K562 (cell line): ENCODE measurements around the gene SPDEF. TPM values are rescaled to one million over a fixed set of nuclear protein-coding genes. Genes with fewer than 3 reads are reported as not detected.

Experiments used
- ATAC-seq: fragments of 200-7000 bp; cut with Tn5 transposase; 3 replicates; pipeline ENCODE4 v1.9.1; 2020; ENCODE audit warnings: moderate library complexity
- BruUV-seq: library from RNA; stranded (reverse); fragments of 400-500 nt; replicated peaks from 2 replicates; lab custom pipeline; 2021; lab: Mats Ljungman, UMichigan
- CTCF ChIA-PET: fragments of 300-600 bp; formaldehyde crosslinking; extraction: SDS; loops from one replicate; lab custom pipeline; 2021; ENCODE audit warnings: low intra/inter-chr PET ratio; lab: Yijun Ruan, JAX
- POLR2A ChIA-PET: fragments of 300-600, 350-650 bp; sonication (Branson Sonifier 250); formaldehyde crosslinking; extraction: SDS; loops from one replicate; lab custom pipeline; 2021; ENCODE audit warnings: antibody characterized with exemption, inconsistent platforms; lab: Yijun Ruan, JAX
- DNase-seq, 4 experiments: peaks; one replicate each; pipeline versions ENCODE4 v3.0.0 to v3.0.0-alpha.2; 2011 to 2018; ENCODE audit warnings: low spot score in 3 of 4, mixed read lengths in 3 of 4; ENCODE audit errors: extremely low read depth in 1 of 4
- FAIRE-seq: peaks from 2 replicates; lab custom pipeline; 2011; peaks lifted over from hg19 to GRCh38; lab: Jason Lieb, UNC
- H2AFZ ChIP-seq: 2 replicates; pipeline ENCODE4 v1.6.0; 2011; ENCODE audit warnings: low read depth, low read length, control low read depth, inconsistent platforms
- H3K27ac ChIP-seq: fragments of 200-600 bp; 3 replicates; pipeline ENCODE4 v1.8.0; 2011; ENCODE audit warnings: low read depth, mild to moderate bottlenecking, control low read depth, inconsistent platforms, low read length, moderate library complexity, mixed read lengths; ENCODE audit errors: extremely low read depth
- H3K27me3 ChIP-seq, 2 experiments: fragments of 300-600 bp in 1 of 2; 2 replicates in 1 of 2; 3 replicates in 1 of 2; pipeline versions ENCODE4 v1.6.0 to v1.8.0; 2011; ENCODE audit warnings: inconsistent platforms in 2 of 2, low read length in 2 of 2, mild to moderate bottlenecking in 1 of 2, mixed read lengths in 1 of 2, moderate library complexity in 1 of 2; ENCODE audit not compliant: control insufficient read depth in 2 of 2, insufficient read depth in 2 of 2
- H3K36me3 ChIP-seq: fragments of 300-600 bp; 3 replicates; pipeline ENCODE4 v1.8.0; 2011; ENCODE audit warnings: mild to moderate bottlenecking, low read length, inconsistent platforms; ENCODE audit not compliant: control insufficient read depth, insufficient read depth
- H3K4me1 ChIP-seq, 2 experiments: fragments of 200-600 bp in 1 of 2; replicated peaks in 1 of 2; 2 replicates in 1 of 2; 3 replicates in 1 of 2; pipeline versions ENCODE4 v1.5.1 to v1.8.0; 2011; ENCODE audit warnings: inconsistent platforms in 2 of 2, low read length in 2 of 2, mild to moderate bottlenecking in 1 of 2, mixed read lengths in 1 of 2, moderate library complexity in 1 of 2; ENCODE audit not compliant: control insufficient read depth in 2 of 2, insufficient read depth in 2 of 2
- H3K4me2 ChIP-seq: 2 replicates; pipeline ENCODE4 v1.6.1; 2011; ENCODE audit warnings: low read length, control low read depth, inconsistent platforms, mixed read lengths; ENCODE audit not compliant: insufficient read depth
- H3K4me3 ChIP-seq: fragments of 200-600 bp; sonication (generic), shearing (Covaris generic); 2 replicates; pipeline ENCODE4 v1.5.1; 2016; ENCODE audit warnings: control low read depth, inconsistent platforms
- H3K79me2 ChIP-seq: fragments of 200-600 bp; 3 replicates; pipeline ENCODE4 v1.8.0; 2011; ENCODE audit warnings: low read length, inconsistent platforms; ENCODE audit not compliant: control insufficient read depth, insufficient read depth
- H3K9ac ChIP-seq, 2 experiments: 2 replicates each; pipeline versions ENCODE4 v1.6.0 to v1.6.1; 2011; ENCODE audit warnings: low read depth in 2 of 2, low read length in 2 of 2, control low read depth in 1 of 2, inconsistent platforms in 1 of 2, mild to moderate bottlenecking in 1 of 2, mixed read lengths in 1 of 2; ENCODE audit not compliant: insufficient read depth in 1 of 2
- H3K9me1 ChIP-seq: one replicate; pipeline ENCODE4 v1.6.0; 2011; ENCODE audit warnings: inconsistent platforms, mild to moderate bottlenecking, low read length, moderate library complexity; ENCODE audit not compliant: control insufficient read depth, insufficient read depth
- H3K9me3 ChIP-seq: replicated peaks from 2 replicates; pipeline ENCODE4 v1.5.1; 2011; ENCODE audit warnings: low read depth, low read length, inconsistent platforms; ENCODE audit not compliant: control insufficient read depth, insufficient read depth
- H4K20me1 ChIP-seq: replicated peaks from 2 replicates; pipeline ENCODE4 v1.6.1; 2011; ENCODE audit warnings: low read length, inconsistent platforms, mixed read lengths; ENCODE audit not compliant: control insufficient read depth, insufficient read depth
- ATF2 ChIP-seq: sonication (generic); formaldehyde crosslinking; IDR thresholded peaks from 2 replicates; pipeline ENCODE4 v1.8.1; 2022; ENCODE audit warnings: missing genetic modification reagents
- HDAC2 ChIP-seq: fragments of 450-650 bp; IDR thresholded peaks from 2 replicates; pipeline ENCODE4 v1.6.1; 2016; ENCODE audit warnings: mild to moderate bottlenecking
- RBM14 ChIP-seq: fragments of 200-400 bp; formaldehyde crosslinking; IDR thresholded peaks from 2 replicates; pipeline ENCODE4 v1.6.1; 2018; ENCODE audit warnings: low read depth, mild to moderate bottlenecking, low read length, moderate library complexity, borderline replicate concordance; ENCODE audit not compliant: insufficient read depth
- SREBF2 ChIP-seq: sonication (generic); formaldehyde crosslinking; IDR thresholded peaks from 2 replicates; pipeline ENCODE4 v1.4.0; 2020; ENCODE audit warnings: mild to moderate bottlenecking, missing genetic modification reagents
- TEAD4 ChIP-seq, 2 experiments: sonication (generic) in 1 of 2; formaldehyde crosslinking in 1 of 2; IDR thresholded peaks; 2 replicates each; pipeline versions ENCODE4 v1.6.1 to v1.8.0; 2012 to 2022; ENCODE audit warnings: borderline replicate concordance in 1 of 2, inconsistent platforms in 1 of 2, low read length in 1 of 2, mild to moderate bottlenecking in 1 of 2, missing genetic modification reagents in 1 of 2
- TOE1 ChIP-seq, 2 experiments: fragments of 450-650 bp in 1 of 2; sonication (generic) in 1 of 2; formaldehyde crosslinking in 1 of 2; IDR thresholded peaks; 2 replicates each; pipeline versions ENCODE4 v1.7.1 to v1.8.0; 2016 to 2022; ENCODE audit warnings: borderline replicate concordance in 2 of 2, mild to moderate bottlenecking in 2 of 2, antibody characterized with exemption in 1 of 2, inconsistent platforms in 1 of 2, low read depth in 1 of 2, missing genetic modification reagents in 1 of 2, moderate library complexity in 1 of 2
- ZNF75A ChIP-seq: fragments of 450-650 bp; formaldehyde crosslinking; IDR thresholded peaks from 2 replicates; pipeline ENCODE4 v1.4.0; 2020; ENCODE audit warnings: mild to moderate bottlenecking
- WGBS: fragments of 100-300 bp; shearing (Covaris generic); methylation state at CpG from one replicate; pipeline ENCODE4 v1.1.6; 2016; ENCODE audit warnings: low coverage, mixed read lengths; ENCODE audit not compliant: insufficient coverage; ENCODE audit errors: missing lambda C conversion rate; 5-methylcytosine and 5-hydroxymethylcytosine counted together
- in situ Hi-C: fragments of 300-500 bp; cut with MboI; formaldehyde crosslinking; loops from 4 replicates; pipeline ENCODE4 v1.15.0; 2018; ENCODE audit warnings: inconsistent platforms, mixed read lengths
- intact Hi-C: fragments of 100-400 bp; cut with micrococcal nuclease; formaldehyde crosslinking; loops from 2 replicates; pipeline ENCODE4 v1.14.2; 2022
- polyA plus RNA-seq, 8 experiments: library from polyadenylated mRNA; depleted of rRNA in 4 of 8; stranded (reverse) in 5 of 8; unstranded in 3 of 8; fragments of >200 nt; fragmentation: Nextera tagmentation in 2 of 8; fragmentation: Illumina TruSeq in 1 of 8; extraction: Ambion mirVana in 2 of 8; extraction: Trizol in 1 of 8; gene quantifications; 2 replicates each; pipeline versions ENCODE4 v1.2.1 to v1.2.3, GENCODE V29; 2011 to 2014; ENCODE audit warnings: inconsistent platforms in 1 of 8, missing spikeins in 1 of 8
- total RNA-seq, 7 experiments: library from RNA; depleted of rRNA in 6 of 7; stranded (reverse); fragments of >200 nt in 6 of 7; fragmentation: Illumina TruSeq in 2 of 7; extraction: Trizol in 2 of 7; gene quantifications; 2 replicates each; pipeline versions ENCODE4 v1.2.1 to v1.2.3, GENCODE V29; 2011 to 2021; ENCODE audit warnings: low replicate concordance in 1 of 7

SPDEF gene
- total and polyA plus RNA-seq, 9 of the 15 experiments (the other 6 are each of a cell fraction or from before 2014, with no cell fraction given): 0.04 to 0.12 (median 0.11) TPM; not detected in 5

DNA sequence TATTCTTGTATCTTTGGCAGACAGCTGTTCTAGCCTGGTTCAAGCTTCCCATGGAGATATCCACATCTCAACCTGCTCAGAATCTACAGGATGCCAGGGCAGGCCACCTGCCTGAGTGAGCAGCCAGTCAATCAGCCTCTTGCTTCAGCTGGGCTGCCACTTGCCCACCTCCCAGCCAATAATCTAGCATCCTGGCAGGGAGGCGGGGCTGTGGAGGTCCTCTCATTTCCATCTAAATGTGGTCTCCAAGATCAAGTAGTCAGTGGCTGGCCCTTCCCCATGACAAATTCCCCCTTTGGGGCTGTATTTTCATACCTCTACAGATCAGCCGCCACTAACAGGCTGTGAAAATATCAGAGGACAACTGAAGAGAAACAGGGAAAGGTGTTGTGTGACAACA lies 33.0 kb upstream of the SPDEF start (continued):
- TF ChIP-seq TEAD4 (IDR thresholded peaks at IDR 0.05; ENCODE audit: low read length) (no peak), TEAD4 (CRISPR knock-in tag; IDR thresholded peaks at IDR 0.05; ENCODE audit: borderline replicate concordance) (no peak)
- TF ChIP-seq, all 486 proteins: peak for 0

- no TSS peak for BruUV-seq
- H3K4me2 ChIP-seq: no peak overlapping the region
- CTCF ChIA-PET: interaction anchor here (0.7 kb wide), 1 partner anchor 918 kb away, joined by 3 read pairs; no protein-coding TSS in a partner anchor
- peaks cover 4% of the 10 kb centered on the region for H3K9me1 ChIP-seq
- H2AFZ ChIP-seq: no peak overlapping the region
- H3K4me1 ChIP-seq: peaks cover 0 to 4% of the 10 kb centered on the region in 2 experiments; a peak in 2 of 5 replicates
- in situ Hi-C loops: no loop called here
- TF ChIP-seq RBM14 (no peak), TOE1 (IDR thresholded peaks at IDR 0.05; ENCODE audit: borderline replicate concordance) (no peak), TOE1 (CRISPR knock-in tag; IDR thresholded peaks at IDR 0.05; ENCODE audit: borderline replicate concordance, low read depth) (no peak), SREBF2 (CRISPR knock-in tag) (no peak), ATF2 (CRISPR knock-in tag) (no peak), ZNF75A (CRISPR knock-in tag) (no peak), HDAC2 (no peak)
- TF ChIP-seq, all 486 proteins: peak for 0
- POLR2A ChIA-PET: interaction anchor here (1.1 to 1.2 kb wide), 4 partner anchors 10 to 14 kb away, joined by 3 to 4 read pairs (median 3); no protein-coding TSS in a partner anchor
- Histone ChIP-seq H3K27ac (no peak overlapping the region), H3K36me3 (peaks cover 50% of the 10 kb centered on the region), H3K9ac (no peak overlapping the region), H4K20me1 (peaks cover 26% of the 10 kb centered on the region), H3K27me3 (no peaks in the 10 kb centered on the region; a peak in 1 of 5 replicates), H3K79me2 (peaks cover 18% of the 10 kb centered on the region), H3K9me3 (no peaks in the 10 kb centered on the region), H3K4me3 (no peak overlapping the region)
- DNase-seq: no peak
- no peak for ATAC-seq
- 97% methylated on average over 2 of the region's 2 CpGs for WGBS
- FAIRE-seq: no peak
- intact Hi-C loops: no loop called here
Measured at GRCh38 chr6:34587851-34588250, 31.7 kb upstream of the SPDEF start.
